ENCODE measurements around the gene KANK2.

KANK2 gene

DNA sequence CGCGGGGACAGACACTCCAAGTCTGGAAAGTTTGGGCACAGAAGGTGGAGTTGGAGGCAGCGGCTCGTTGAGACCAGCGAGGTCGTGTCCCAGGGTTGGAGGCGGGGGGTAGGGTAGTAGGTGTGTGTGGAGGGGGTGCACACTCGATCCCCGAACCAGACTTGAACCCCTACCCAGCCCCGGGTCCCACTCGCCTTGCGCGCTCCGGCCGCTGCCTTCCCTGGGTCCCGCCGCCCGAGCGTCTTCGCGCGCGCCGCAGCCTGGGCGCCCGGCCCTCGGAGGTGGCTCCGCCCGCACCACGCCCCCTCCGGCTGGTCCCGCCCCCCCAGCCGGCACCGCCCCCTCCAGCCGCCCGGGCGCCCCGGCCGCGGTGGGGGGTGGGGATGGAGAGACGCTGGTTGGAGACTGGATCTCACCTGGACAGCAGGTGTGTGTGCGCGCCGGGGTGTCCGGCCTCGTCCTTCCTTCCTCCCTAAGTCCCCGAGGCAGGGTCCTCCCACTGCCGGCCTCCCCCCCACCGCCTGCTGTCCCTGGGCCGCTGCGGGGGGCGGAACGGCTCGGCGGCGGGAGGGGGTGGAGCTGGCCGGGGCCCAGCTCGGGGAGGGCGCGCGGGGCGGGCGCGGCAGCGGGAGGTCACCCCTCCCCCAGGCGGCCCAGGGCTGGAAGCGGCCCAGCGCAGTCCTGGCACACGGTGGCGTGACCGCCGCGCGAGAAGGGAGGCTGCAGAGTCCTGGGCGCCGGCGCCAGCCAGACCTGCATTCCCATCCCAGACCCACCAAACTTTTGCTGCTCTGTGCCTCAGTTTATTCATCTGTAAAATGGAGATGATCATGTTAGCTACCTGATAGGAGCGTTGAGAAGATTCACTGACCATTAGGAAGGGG lies at the start of gene KANK2:
Gene KANK2, minus strand, starts transcription at position 255 of the 884 bp plus-strand sequence. CDS start 3,034 bp downstream, outside the sequence.
- DNase-seq (ENCODE audit: low read depth): peak; percentile 50

DNA sequence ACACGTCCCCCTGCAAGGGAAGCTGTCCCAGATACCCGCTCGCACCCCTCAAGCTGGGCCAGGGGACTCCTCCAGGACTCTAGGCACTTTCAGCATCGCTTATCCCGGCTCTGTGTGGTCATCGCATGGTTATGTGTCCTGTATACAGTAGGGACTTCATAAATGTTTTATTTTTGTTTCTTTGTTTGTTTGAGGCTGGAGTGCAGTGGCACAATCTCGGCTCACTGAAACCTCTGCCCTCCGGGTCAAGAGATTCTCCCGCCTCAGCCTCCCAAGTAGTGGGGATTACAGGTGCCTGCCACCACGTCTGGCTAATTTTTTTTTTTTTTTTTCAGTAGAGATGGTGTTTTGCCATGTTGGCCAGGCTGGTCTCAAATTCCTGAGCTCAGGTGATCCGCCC lies 49.6 kb upstream of the KANK2 start:
- DNase-seq (ENCODE audit: low read depth): no peak

DNA sequence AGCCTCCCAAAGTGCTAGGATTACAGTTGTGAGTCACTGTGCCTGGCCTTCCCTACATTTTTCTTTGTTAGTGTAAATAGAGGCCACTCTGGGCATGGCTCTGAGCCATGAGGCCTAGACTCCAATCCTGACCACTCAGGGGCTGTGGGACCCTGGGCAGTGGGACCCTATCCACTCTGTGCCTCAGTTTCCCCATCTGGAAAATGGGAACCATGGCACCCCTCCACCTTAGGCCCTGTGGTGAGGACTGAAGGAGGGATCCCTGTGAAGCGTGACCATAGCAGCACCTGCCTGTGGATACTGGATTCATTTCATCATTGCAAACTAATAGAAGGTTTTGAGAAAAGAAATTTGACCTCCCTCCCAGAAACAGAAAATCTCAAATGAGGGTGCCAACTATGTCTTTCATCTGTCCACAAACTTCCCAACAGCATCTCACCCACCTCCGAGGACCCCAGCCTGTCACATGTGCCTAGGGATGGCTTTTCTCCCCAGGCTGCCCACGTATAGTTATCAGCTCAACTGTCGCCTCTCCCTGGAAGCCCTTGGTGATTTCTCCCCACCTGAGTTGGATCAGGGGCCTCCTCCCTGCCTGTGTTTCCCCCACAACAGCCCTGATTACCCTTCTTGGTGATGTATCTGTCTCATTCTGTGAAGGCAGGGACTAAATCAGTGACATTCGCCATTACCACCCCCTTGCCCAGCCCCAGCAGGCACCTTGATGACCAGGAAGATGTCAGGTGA lies 47.7 kb upstream of the KANK2 start:
- DNase-seq (ENCODE audit: low read depth): no peak

GRCh38 chr19:11243798-11244169 lies 46.4 kb upstream of the KANK2 start:
- DNase-seq (ENCODE audit: low read depth): no peak

- DNase-seq (ENCODE audit: low read depth): peak; percentile 57
These were observed 45.8 kb upstream of the KANK2 start for GRCh38 chr19:11242864-11243797.

DNA sequence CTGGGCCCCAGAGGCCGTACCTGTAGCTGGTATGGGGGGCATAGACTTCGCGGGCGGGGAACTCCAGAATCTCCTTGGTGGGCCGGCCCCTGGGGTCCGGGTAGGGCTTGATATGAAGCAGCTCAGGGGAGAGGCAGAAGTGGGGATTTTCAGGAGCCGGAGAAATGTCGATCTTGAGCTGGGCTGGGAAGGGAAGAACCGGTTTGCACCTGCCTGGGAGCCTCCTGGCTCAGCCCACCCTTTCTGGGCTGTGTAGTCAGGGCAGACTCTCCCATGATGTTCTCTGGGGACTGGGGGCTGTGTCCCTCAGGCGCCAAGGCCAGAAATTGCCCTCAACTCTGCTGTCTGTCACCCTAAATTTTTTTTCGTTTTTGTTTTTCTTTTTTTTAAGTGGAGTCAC lies 44.7 kb upstream of the KANK2 start:
- DNase-seq (ENCODE audit: low read depth): no peak

DNA sequence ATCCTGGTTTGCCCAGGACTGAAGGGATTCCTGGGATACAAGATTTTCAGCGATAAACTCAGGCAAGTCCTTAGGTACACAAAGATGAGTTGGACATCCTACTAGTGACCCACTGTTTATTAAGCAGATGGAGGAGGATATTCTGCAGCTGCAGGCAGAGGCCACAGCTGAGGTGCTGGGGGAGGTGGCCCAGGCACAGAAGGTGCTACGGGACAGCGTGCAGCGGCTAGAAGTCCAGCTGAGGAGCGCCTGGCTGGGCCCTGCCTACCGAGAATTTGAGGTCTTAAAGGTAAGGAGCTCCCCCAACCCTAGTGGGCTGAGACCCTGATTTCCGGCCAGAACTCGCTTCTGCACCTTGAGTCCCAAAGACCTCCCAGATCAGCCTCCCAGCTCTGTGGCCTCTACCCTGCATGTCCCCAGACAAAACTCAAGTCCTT lies 42.7 kb upstream of the KANK2 start:
- DNase-seq (ENCODE audit: low read depth): no peak

- no peak for DNase-seq (ENCODE audit: low read depth)
These were observed 42.1 kb upstream of the KANK2 start, which contains the start of gene ANGPTL8 for GRCh38 chr19:11239377-11240000. TSS of gene ANGPTL8 (plus strand) at chr19:11239619. CDS start at chr19:11239638, 19 bp downstream.

- no peak for DNase-seq (ENCODE audit: low read depth)
These were observed 41.5 kb upstream of the KANK2 start for GRCh38 chr19:11238781-11239376.

DNA sequence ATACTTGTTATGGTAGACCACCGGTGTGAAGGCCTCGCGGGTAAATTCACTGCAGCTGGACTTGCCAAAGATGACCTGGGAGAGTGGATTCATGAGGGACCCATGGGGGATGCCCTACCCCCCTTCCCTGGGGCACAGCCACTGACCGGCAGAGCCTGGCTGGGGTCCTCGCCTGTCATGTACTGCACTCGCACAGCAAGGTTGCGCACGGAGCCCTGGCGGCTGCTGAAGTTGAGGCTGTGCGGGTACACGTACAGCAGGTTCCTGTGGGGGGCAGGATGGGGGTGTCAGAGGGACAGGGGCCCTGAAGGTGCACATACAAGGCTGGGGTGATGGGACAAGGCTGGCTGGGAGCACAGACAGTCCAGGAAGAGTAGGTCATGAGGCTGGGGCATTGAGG lies 40.7 kb upstream of the KANK2 start:
- DNase-seq (ENCODE audit: low read depth): no peak

- DNase-seq (ENCODE audit: low read depth): no peak
These were observed 40.0 kb upstream of the KANK2 start for GRCh38 chr19:11237321-11237720.

DNA sequence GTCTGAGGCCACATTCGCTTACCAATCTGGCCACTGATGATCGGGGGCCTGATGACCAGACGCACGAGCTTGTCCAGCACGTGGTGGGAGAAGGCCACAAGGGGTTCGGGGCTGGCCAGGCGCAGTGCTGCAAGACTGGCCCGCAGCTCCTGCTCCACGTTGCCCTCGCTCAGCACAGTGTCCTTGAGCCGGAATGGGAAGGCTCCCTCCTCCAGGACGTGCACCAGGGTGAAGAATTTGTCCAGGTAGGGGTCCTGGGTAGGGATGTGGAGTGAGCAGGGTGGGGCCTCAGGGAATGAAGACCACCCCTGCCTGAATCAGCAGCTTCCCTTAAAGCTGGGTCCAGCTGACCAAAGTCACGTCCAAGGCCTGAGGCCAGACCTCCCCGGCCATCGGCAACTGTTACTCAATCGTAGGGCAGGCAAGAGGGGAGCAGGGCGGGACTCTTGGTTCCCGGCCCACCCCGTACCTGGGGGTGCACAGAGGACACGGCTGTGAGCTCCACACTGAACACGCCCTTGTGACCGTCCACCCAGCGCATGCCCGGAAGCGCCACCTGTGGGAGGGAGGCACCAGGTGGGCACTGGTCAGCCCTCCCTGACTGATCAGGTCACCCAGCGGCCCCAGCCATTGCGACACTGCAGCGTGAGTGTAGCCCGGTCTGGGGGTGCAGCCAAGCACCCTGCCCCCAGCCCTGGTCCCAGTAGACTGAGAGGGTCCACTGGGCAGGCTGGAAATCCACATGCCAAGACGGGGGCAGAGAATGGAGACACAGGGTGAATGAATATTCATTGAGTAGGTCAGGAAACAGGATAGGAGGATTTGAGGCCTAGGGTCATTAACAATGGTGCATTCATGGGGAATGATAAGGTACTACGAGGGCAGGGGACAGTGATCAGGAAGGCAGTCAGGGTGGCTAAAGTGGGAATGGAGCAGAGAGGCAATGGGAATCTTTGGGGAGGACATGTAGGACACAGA lies 39.3 kb upstream of the KANK2 start:
- DNase-seq (ENCODE audit: low read depth): no peak

DNA sequence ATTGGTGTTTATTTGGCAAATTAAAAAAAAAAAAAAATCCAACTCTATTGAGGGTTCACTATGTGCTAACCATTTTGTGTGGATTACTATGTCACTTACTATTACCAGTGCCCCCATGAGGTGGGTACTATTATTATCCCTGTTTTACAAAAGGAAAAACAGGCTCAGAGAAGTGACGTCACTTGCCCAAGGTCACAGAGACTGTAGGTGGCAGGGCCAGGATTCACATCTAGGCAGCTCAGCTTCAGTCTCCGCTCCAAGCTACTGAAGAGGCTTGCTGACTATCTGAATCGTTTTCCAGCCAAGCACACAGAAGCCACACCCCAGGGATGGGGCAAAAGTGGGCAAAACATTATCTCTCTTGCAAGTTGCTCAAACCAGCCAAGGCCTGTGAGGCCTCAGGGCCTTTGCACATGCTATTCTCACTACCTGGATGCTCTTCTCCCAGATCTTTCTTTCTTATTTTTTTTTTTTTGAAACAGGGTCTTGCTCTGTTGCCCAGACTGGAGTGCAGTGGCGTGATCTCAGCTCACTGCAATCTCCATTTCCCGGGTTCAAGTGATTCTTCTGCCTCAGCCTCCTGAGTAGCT lies 37.2 kb upstream of the KANK2 start:
- DNase-seq (ENCODE audit: low read depth): no peak

- DNase-seq (ENCODE audit: low read depth): no peak
These were observed 35.7 kb upstream of the KANK2 start for GRCh38 chr19:11233073-11233472.

DNA sequence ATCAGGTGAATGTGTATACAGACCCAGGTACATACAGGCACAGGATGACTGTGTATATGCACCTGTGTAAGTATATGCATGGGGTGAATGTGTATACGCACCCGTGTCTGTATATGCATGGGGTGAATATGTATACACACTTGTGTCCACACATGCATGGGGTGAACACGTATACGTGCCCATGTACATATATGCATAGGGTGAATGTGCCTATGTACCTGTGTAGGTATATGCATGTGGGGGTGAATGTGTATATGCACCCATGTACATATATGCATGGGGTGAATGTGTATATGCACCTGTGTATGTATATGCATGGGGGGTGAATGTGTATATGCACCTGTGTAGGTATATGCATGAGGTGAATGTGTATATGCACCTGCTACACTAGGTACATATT lies 35.2 kb upstream of the KANK2 start:
- no peak for DNase-seq (ENCODE audit: low read depth)

GRCh38 chr19:11230621-11231386 lies 33.5 kb upstream of the KANK2 start:
- DNase-seq (ENCODE audit: low read depth): no peak

DNA sequence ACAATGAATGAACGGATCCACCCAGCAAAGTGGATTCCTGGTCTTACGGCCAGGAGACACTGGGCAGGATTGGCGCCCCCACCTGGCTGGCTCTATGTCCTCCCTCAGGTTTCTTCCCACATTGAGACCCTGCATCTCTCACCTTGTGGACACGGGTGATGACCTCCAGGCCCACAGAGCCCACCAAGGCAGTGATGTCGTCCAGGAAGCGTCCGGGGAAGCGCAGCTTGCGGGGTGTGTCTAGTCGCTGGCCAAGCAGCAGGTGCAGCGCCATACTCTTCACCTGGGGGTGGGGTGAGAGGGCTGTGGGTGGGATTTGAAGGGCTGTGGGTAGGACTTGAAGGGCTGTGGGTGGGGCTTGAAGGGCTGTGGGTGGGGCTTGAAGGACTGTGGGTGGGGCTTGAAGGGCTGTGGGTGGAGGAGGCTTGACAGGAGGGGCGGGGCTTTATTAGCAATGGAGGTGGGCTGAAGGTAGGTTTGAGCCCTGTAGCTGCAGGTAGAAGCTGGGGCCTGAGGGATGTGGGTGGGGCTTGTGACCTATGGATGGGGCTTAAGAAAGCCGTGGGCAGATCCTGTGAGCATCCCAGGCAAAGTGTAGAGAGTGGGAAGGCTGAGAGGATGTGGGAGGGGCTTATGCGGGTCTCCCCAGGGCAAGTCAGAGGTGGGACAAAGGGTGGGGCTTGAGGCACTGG lies 30.0 kb upstream of the KANK2 start:
- DNase-seq (ENCODE audit: low read depth): no peak

DNA sequence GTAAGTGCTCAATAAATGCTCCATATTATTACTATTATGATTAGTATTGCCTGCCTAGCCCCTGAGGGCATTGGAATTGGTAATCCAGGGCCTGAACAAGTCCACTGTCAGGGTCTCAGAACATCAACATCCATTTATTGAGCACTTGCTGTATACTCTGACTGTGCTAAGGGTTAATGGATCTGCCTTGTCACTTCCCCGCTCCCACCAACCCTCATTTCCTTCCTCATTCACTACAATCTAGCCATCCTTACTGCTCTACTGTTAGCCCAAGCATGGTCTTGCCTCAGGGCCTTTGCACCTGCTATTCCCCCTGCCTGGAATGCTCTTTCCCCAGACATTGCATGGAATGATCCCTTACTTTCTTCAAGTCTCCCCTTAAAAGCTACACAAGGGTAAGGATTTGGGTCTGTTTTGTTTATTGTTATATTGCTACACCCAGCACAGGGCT lies 29.4 kb upstream of the KANK2 start:
- no peak for DNase-seq (ENCODE audit: low read depth)
